WTC11 (cell line): ENCODE data around the gene TFAP2B. TPM values are rescaled to one million over a fixed set of nuclear protein-coding genes. Genes with fewer than 3 reads are reported as not detected.

ENCODE experiments used
- ATAC-seq: fragments of 200-7000 bp; cut with Tn5 transposase; 2 replicates; pipeline ENCODE4 v1.10.0; 2021; ENCODE audit warnings: mild to moderate bottlenecking, moderate library complexity
- Bru-seq: library from RNA; stranded (reverse); fragments of 400-500 nt; gene quantifications from one replicate; lab custom pipeline; 2021; lab: Mats Ljungman, UMichigan
- CTCF ChIA-PET: fragments of 300-600 bp; sonication (Branson Sonifier 250); formaldehyde crosslinking; loops from one replicate; lab custom pipeline; 2021; ENCODE audit warnings: antibody characterized with exemption; lab: Charles Lee
- POLR2A ChIA-PET: fragments of 350-600 bp; sonication (Branson Sonifier 250); formaldehyde crosslinking; loops from one replicate; lab custom pipeline; 2021; ENCODE audit warnings: antibody characterized with exemption; lab: Charles Lee
- DNase-seq: peaks from one replicate; pipeline ENCODE4 v3.0.0; 2021; ENCODE audit warnings: low spot score
- H3K27ac Mint-ChIP-seq: 2 replicates; pipeline ENCODE4 v1.8.0; 2021; ENCODE audit warnings: mixed read lengths
- H3K27me3 Mint-ChIP-seq: 2 replicates; pipeline ENCODE4 v1.8.0; 2021; ENCODE audit warnings: low read depth, mild to moderate bottlenecking, moderate library complexity, mixed read lengths
- H3K36me3 Mint-ChIP-seq: 2 replicates; pipeline ENCODE4 v1.8.0; 2021; ENCODE audit warnings: mixed read lengths
- H3K4me1 Mint-ChIP-seq: 2 replicates; pipeline ENCODE4 v1.8.0; 2022; ENCODE audit warnings: mixed read lengths
- H3K4me3 Mint-ChIP-seq: 2 replicates; pipeline ENCODE4 v1.8.0; 2021; ENCODE audit warnings: mild to moderate bottlenecking, moderate library complexity, mixed read lengths
- H3K9me3 Mint-ChIP-seq: 2 replicates; pipeline ENCODE4 v1.8.0; 2021; ENCODE audit warnings: mixed read lengths
- ESRRA ChIP-seq: sonication (generic); formaldehyde crosslinking; IDR thresholded peaks from 2 replicates; pipeline ENCODE4 v1.8.1; 2022; ENCODE audit warnings: mild to moderate bottlenecking, missing genetic modification reagents, borderline replicate concordance
- ETV6 ChIP-seq: sonication (generic); formaldehyde crosslinking; IDR thresholded peaks from 2 replicates; pipeline ENCODE4 v1.8.1; 2022; ENCODE audit warnings: mild to moderate bottlenecking, missing genetic modification reagents
- FOXK1 ChIP-seq: sonication (generic); formaldehyde crosslinking; IDR thresholded peaks from 2 replicates; pipeline ENCODE4 v1.8.0; 2022; ENCODE audit warnings: mild to moderate bottlenecking, moderate library complexity, missing genetic modification reagents
- GTF2I ChIP-seq: fragments of 250-450 bp; sonication (Bioruptor Pico); conservative IDR thresholded peaks from 2 replicates; pipeline ENCODE4 v1.4.0; 2021; ENCODE audit warnings: mild to moderate bottlenecking
- NR2C2 ChIP-seq: sonication (generic); formaldehyde crosslinking; IDR thresholded peaks from 2 replicates; pipeline ENCODE4 v1.8.0; 2022; ENCODE audit warnings: mild to moderate bottlenecking, missing genetic modification reagents
- ZNF423 ChIP-seq: fragments of 250-450 bp; sonication (Bioruptor Pico); IDR thresholded peaks from 2 replicates; pipeline ENCODE4 v2.1.2; 2022; ENCODE audit warnings: mild to moderate bottlenecking, moderate library complexity
- long read RNA-seq, 3 experiments: library from RNA in 1 of 3; library from capped mRNA in 1 of 3; library from polyadenylated mRNA in 1 of 3; unstranded in 2 of 3; stranded (forward) in 1 of 3; transcript quantifications; one replicate each; pipeline ENCODE4 v2.0.0, GENCODE V29; 2021
- total RNA-seq: library from RNA; stranded (reverse); gene quantifications from 3 replicates; pipeline ENCODE4 v1.2.3, GENCODE V29; 2021
- TF ChIP-seq, protein P1 (sequence below): sonication (generic); formaldehyde crosslinking; IDR thresholded peaks from 2 replicates; pipeline ENCODE4 v1.8.1; 2022; ENCODE audit warnings: mild to moderate bottlenecking, moderate library complexity, missing genetic modification reagents
- TF ChIP-seq, protein P2 (sequence below): fragments of 250-450 bp; sonication (Bioruptor Pico); IDR thresholded peaks from 2 replicates; pipeline ENCODE4 v1.9.0; 2021; ENCODE audit warnings: moderate library complexity, mild to moderate bottlenecking, inconsistent platforms, borderline replicate concordance
- TF ChIP-seq, protein P3 (sequence below): sonication (generic); formaldehyde crosslinking; IDR thresholded peaks from 2 replicates; pipeline ENCODE4 v1.8.0; 2022; ENCODE audit warnings: mild to moderate bottlenecking, missing genetic modification reagents
- TF ChIP-seq, protein P4 (sequence below): fragments of 250-450 bp; sonication (Bioruptor Pico); IDR thresholded peaks from 2 replicates; pipeline ENCODE4 v2.1.2; 2022; ENCODE audit warnings: mild to moderate bottlenecking, moderate library complexity
- TF ChIP-seq, protein P5 (sequence below): sonication (generic); formaldehyde crosslinking; IDR thresholded peaks from 2 replicates; pipeline ENCODE4 v1.8.0; 2023; ENCODE audit warnings: missing genetic modification reagents, mild to moderate bottlenecking, borderline replicate concordance
- TF ChIP-seq, protein P6 (sequence below): fragments of 250-450 bp; sonication (Bioruptor Pico); IDR thresholded peaks from 2 replicates; pipeline ENCODE4 v1.8.0; 2021; ENCODE audit warnings: mild to moderate bottlenecking
- TF ChIP-seq, protein P7 (sequence below): fragments of 250-450 bp; sonication (Bioruptor Pico); IDR thresholded peaks from 2 replicates; pipeline ENCODE4 v1.9.0; 2021; ENCODE audit warnings: mild to moderate bottlenecking, borderline replicate concordance
- TF ChIP-seq, protein P8 (sequence below): sonication (generic); formaldehyde crosslinking; IDR thresholded peaks from 2 replicates; pipeline ENCODE4 v1.8.1; 2022; ENCODE audit warnings: missing genetic modification reagents, borderline replicate concordance

Gene TFAP2B
- not detected in 3 replicates for total RNA-seq
- Bru-seq, nascent RNA = not detected
- long read RNA-seq, experiment 1 = 0 reads
- long read RNA-seq, experiment 2 = 0 reads
- long read RNA-seq, experiment 3 = 0 reads

DNA sequence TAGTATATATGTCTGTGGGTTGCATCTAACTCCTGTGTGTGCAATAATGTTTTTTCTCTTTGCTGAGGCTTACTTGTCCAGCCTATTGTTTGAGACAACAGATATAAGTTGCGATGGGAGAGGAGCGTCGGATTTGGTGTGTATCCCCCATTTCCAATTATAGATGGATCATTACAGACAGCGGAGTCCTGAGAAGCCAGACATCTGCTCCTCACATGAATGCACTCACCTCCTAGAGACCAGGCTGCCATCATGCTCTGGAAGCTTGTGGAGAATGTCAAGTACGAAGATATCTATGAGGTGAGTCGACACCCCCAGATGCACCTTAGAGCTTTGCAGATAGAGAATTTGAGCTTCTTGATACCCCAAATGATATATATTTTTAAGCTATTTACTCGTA, at the start of gene TFAP2B:
Gene TFAP2B, plus strand, starts transcription at position 199 of the 400 bp plus-strand sequence. Its CDS starts 21 bp downstream, at position 220.
- Mint-ChIP-seq H3K27ac (no peak within 1 kb of the TSS), H3K36me3 (no peaks in the 10 kb centered on the region), H3K4me1 (peaks cover 61% of the 10 kb centered on the region), H3K4me3 (peak within 1 kb of the TSS; percentile 70), H3K9me3 (no peaks in the 10 kb centered on the region), H3K27me3 (peaks cover 98% of the 10 kb centered on the region)
- TF ChIP-seq FOXK1 (CRISPR knock-in tag) (no peak), GTF2I (CRISPR knock-in tag) (no peak), ESRRA (no peak), ZNF423 (no peak), NR2C2 (CRISPR knock-in tag) (no peak)
- TF ChIP-seq, protein P1, sequence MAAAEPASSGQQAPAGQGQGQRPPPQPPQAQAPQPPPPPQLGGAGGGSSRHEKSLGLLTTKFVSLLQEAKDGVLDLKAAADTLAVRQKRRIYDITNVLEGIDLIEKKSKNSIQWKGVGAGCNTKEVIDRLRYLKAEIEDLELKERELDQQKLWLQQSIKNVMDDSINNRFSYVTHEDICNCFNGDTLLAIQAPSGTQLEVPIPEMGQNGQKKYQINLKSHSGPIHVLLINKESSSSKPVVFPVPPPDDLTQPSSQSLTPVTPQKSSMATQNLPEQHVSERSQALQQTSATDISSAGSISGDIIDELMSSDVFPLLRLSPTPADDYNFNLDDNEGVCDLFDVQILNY (CRISPR knock-in tag) = no peak
- TF ChIP-seq, protein P2, sequence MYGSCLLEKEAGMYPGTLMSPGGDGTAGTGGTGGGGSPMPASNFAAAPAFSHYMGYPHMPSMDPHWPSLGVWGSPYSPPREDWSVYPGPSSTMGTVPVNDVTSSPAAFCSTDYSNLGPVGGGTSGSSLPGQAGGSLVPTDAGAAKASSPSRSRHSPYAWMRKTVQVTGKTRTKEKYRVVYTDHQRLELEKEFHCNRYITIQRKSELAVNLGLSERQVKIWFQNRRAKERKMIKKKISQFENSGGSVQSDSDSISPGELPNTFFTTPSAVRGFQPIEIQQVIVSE = no peak
- TF ChIP-seq, protein P3, sequence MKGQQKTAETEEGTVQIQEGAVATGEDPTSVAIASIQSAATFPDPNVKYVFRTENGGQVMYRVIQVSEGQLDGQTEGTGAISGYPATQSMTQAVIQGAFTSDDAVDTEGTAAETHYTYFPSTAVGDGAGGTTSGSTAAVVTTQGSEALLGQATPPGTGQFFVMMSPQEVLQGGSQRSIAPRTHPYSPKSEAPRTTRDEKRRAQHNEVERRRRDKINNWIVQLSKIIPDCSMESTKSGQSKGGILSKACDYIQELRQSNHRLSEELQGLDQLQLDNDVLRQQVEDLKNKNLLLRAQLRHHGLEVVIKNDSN (CRISPR knock-in tag) = no peak
- TF ChIP-seq, protein P4, sequence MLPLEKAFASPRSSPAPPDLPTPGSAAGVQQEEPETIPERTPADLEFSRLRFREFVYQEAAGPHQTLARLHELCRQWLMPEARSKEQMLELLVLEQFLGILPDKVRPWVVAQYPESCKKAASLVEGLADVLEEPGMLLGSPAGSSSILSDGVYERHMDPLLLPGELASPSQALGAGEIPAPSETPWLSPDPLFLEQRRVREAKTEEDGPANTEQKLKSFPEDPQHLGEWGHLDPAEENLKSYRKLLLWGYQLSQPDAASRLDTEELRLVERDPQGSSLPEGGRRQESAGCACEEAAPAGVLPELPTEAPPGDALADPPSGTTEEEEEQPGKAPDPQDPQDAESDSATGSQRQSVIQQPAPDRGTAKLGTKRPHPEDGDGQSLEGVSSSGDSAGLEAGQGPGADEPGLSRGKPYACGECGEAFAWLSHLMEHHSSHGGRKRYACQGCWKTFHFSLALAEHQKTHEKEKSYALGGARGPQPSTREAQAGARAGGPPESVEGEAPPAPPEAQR (CRISPR knock-in tag) = no peak
- TF ChIP-seq, protein P5, sequence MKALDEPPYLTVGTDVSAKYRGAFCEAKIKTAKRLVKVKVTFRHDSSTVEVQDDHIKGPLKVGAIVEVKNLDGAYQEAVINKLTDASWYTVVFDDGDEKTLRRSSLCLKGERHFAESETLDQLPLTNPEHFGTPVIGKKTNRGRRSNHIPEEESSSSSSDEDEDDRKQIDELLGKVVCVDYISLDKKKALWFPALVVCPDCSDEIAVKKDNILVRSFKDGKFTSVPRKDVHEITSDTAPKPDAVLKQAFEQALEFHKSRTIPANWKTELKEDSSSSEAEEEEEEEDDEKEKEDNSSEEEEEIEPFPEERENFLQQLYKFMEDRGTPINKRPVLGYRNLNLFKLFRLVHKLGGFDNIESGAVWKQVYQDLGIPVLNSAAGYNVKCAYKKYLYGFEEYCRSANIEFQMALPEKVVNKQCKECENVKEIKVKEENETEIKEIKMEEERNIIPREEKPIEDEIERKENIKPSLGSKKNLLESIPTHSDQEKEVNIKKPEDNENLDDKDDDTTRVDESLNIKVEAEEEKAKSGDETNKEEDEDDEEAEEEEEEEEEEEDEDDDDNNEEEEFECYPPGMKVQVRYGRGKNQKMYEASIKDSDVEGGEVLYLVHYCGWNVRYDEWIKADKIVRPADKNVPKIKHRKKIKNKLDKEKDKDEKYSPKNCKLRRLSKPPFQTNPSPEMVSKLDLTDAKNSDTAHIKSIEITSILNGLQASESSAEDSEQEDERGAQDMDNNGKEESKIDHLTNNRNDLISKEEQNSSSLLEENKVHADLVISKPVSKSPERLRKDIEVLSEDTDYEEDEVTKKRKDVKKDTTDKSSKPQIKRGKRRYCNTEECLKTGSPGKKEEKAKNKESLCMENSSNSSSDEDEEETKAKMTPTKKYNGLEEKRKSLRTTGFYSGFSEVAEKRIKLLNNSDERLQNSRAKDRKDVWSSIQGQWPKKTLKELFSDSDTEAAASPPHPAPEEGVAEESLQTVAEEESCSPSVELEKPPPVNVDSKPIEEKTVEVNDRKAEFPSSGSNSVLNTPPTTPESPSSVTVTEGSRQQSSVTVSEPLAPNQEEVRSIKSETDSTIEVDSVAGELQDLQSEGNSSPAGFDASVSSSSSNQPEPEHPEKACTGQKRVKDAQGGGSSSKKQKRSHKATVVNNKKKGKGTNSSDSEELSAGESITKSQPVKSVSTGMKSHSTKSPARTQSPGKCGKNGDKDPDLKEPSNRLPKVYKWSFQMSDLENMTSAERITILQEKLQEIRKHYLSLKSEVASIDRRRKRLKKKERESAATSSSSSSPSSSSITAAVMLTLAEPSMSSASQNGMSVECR = no peak
- TF ChIP-seq, protein P6, sequence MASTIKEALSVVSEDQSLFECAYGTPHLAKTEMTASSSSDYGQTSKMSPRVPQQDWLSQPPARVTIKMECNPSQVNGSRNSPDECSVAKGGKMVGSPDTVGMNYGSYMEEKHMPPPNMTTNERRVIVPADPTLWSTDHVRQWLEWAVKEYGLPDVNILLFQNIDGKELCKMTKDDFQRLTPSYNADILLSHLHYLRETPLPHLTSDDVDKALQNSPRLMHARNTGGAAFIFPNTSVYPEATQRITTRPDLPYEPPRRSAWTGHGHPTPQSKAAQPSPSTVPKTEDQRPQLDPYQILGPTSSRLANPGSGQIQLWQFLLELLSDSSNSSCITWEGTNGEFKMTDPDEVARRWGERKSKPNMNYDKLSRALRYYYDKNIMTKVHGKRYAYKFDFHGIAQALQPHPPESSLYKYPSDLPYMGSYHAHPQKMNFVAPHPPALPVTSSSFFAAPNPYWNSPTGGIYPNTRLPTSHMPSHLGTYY (CRISPR knock-in tag) = no peak
- no peak for DNase-seq
- no peak for ATAC-seq
- ChIA-PET CTCF (no interaction called here), POLR2A (interaction anchor here (0.8 kb wide), 1 partner anchor 31 kb away, joined by 3 read pairs; no protein-coding TSS in a partner anchor)

DNA sequence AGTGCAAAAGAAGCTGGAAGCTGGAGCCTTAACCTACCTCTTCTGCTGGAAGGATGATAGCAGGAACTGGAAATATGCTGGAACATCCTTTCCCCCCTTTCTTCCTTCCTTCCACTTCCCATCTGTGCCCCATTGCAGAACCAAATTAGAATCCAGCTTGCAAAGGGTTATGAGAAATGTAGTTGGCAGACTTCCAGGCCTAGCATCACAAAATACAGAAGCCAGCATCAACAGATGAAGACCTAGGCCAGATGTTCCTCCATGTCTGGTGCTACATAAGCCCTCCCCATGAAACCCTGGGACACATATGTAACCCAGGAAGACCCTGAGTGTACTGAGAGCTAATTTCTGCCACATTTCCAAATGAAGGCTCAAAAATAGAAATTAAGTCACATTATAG, 40.0 kb upstream of the TFAP2B start:
- no peak for TF ChIP-seq ETV6 (CRISPR knock-in tag)
- TF ChIP-seq, protein P7, sequence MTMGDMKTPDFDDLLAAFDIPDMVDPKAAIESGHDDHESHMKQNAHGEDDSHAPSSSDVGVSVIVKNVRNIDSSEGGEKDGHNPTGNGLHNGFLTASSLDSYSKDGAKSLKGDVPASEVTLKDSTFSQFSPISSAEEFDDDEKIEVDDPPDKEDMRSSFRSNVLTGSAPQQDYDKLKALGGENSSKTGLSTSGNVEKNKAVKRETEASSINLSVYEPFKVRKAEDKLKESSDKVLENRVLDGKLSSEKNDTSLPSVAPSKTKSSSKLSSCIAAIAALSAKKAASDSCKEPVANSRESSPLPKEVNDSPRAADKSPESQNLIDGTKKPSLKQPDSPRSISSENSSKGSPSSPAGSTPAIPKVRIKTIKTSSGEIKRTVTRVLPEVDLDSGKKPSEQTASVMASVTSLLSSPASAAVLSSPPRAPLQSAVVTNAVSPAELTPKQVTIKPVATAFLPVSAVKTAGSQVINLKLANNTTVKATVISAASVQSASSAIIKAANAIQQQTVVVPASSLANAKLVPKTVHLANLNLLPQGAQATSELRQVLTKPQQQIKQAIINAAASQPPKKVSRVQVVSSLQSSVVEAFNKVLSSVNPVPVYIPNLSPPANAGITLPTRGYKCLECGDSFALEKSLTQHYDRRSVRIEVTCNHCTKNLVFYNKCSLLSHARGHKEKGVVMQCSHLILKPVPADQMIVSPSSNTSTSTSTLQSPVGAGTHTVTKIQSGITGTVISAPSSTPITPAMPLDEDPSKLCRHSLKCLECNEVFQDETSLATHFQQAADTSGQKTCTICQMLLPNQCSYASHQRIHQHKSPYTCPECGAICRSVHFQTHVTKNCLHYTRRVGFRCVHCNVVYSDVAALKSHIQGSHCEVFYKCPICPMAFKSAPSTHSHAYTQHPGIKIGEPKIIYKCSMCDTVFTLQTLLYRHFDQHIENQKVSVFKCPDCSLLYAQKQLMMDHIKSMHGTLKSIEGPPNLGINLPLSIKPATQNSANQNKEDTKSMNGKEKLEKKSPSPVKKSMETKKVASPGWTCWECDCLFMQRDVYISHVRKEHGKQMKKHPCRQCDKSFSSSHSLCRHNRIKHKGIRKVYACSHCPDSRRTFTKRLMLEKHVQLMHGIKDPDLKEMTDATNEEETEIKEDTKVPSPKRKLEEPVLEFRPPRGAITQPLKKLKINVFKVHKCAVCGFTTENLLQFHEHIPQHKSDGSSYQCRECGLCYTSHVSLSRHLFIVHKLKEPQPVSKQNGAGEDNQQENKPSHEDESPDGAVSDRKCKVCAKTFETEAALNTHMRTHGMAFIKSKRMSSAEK = no peak
- TF ChIP-seq, protein P8, sequence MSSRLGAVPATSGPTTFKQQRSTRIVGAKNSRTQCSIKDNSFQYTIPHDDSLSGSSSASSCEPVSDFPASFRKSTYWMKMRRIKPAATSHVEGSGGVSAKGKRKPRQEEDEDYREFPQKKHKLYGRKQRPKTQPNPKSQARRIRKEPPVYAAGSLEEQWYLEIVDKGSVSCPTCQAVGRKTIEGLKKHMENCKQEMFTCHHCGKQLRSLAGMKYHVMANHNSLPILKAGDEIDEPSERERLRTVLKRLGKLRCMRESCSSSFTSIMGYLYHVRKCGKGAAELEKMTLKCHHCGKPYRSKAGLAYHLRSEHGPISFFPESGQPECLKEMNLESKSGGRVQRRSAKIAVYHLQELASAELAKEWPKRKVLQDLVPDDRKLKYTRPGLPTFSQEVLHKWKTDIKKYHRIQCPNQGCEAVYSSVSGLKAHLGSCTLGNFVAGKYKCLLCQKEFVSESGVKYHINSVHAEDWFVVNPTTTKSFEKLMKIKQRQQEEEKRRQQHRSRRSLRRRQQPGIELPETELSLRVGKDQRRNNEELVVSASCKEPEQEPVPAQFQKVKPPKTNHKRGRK = no peak
- TF ChIP-seq, protein P4 (CRISPR knock-in tag) = no peak
- TF ChIP-seq, all 79 proteins: peak for 0
- H3K27ac Mint-ChIP-seq = no peak overlapping the region
- ATAC-seq (no peak), DNase-seq (no peak)
- POLR2A ChIA-PET = no interaction called here
- no peaks in the 10 kb centered on the region for H3K9me3 Mint-ChIP-seq
- no peaks in the 10 kb centered on the region for H3K4me1 Mint-ChIP-seq
- CTCF ChIA-PET = interaction anchor here (1.3 kb wide), 1 partner anchor 650 kb away, joined by 6 read pairs; no protein-coding TSS in a partner anchor
- H3K4me3 Mint-ChIP-seq = no peak overlapping the region
- H3K27me3 Mint-ChIP-seq = no peaks in the 10 kb centered on the region; the same call in 1 of the 2 replicates
- no peaks in the 10 kb centered on the region for H3K36me3 Mint-ChIP-seq
